ENCODE data around the gene STING1. TPM values are rescaled to one million over a fixed set of nuclear protein-coding genes. Genes with fewer than 3 reads are reported as not detected.
A peak's percentile ranks its signal among the peaks of the same experiment; 100 is the strongest.

Gene STING1
- total and polyA plus RNA-seq, 12 donors: 19.7 to 116 (median 50.5) TPM

DNA sequence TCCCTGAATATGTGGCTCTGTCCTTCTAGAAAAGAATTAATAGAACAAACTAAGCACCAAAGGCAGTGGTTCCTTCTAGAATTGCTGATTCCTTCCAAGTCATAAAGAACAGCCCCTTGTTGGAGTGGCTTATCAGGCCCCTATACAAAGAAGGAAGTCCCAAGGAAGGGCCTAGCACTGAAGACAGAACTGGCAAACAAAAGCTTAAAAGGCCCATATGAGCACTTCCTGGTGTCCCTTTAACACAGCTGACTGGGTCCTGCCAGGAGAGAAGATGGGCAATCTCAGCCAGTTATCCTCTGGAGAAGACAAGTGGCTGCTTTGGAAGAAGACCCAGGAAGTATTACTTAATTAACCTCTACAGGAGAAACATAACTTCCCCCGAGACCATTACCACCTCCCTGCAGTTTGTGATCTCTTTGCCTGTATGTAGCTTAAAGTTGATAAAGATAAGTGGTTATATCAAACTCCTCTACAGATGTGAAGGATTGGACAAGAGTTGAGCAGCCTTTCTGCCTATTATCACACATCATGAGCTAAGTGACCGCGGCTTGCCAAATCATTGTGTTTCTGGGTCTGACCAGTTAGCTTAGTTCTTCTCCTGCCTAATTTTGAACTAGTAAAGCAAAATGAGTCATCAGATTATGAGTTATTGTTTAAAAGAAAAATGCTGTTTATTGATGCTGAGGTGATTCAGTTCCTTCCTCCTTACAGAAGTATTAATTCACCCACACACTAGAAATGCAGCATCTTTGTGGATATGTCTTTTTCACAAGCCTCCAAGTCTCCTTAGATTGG, 13.3 kb upstream of the STING1 start:
- Histone ChIP-seq H3K4me3 (no peak overlapping the region), H3K27me3 (no peaks in the 10 kb centered on the region), H3K36me3 (no peaks in the 10 kb centered on the region), H3K27ac (peak overlapping the region in 6 of 10 donors; percentile 12 to 75 (median 40)), H3K4me1 (peaks cover 9 to 31% (median 22%) of the 10 kb centered on the region in 9 donors), H3K9me3 (no peaks in the 10 kb centered on the region)
- intact Hi-C loops (cut with DNase I): no loop called here
- no peak for DNase-seq
- peak in 4 of 8 donors; percentile 46 to 55 (median 48) for ATAC-seq
- TF ChIP-seq, protein P1, sequence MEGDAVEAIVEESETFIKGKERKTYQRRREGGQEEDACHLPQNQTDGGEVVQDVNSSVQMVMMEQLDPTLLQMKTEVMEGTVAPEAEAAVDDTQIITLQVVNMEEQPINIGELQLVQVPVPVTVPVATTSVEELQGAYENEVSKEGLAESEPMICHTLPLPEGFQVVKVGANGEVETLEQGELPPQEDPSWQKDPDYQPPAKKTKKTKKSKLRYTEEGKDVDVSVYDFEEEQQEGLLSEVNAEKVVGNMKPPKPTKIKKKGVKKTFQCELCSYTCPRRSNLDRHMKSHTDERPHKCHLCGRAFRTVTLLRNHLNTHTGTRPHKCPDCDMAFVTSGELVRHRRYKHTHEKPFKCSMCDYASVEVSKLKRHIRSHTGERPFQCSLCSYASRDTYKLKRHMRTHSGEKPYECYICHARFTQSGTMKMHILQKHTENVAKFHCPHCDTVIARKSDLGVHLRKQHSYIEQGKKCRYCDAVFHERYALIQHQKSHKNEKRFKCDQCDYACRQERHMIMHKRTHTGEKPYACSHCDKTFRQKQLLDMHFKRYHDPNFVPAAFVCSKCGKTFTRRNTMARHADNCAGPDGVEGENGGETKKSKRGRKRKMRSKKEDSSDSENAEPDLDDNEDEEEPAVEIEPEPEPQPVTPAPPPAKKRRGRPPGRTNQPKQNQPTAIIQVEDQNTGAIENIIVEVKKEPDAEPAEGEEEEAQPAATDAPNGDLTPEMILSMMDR (IDR thresholded peaks at IDR 0.05): no peak
- 71 to 76% methylated on average over 3 of the region's 3 CpGs for WGBS, 2 donors

DNA sequence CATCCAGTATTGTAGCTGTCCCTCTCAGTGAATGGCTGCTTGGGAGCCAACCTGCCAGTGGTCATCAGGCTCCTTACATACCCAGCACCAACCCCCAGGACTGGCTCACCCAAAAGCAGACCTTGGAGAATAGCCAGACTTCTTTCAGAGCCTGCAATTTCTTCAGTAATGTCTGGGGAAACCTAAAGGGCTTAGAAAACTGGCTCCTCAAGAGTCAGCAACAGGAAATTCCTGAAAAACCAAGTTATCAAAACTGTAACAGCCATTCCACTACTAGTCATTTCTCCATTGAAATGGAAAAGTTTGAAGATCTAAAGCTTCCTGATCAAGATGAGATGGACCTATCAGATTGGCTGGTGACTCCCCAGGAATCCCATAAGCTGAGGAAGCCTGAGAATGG, 12.3 kb upstream of the STING1 start:
- Histone ChIP-seq H3K27ac (peak overlapping the region in 1 of 10 donors; percentile 62), H3K4me1 (peaks cover 9 to 31% (median 22%) of the 10 kb centered on the region in 9 donors), H3K27me3 (no peaks in the 10 kb centered on the region), H3K4me3 (no peak overlapping the region), H3K36me3 (no peaks in the 10 kb centered on the region), H3K9me3 (no peaks in the 10 kb centered on the region)
- TF ChIP-seq, protein P1 (IDR thresholded peaks at IDR 0.05): no peak
- ATAC-seq: no peak
- DNase-seq: no peak
- intact Hi-C loops (cut with DNase I): no loop called here

DNA sequence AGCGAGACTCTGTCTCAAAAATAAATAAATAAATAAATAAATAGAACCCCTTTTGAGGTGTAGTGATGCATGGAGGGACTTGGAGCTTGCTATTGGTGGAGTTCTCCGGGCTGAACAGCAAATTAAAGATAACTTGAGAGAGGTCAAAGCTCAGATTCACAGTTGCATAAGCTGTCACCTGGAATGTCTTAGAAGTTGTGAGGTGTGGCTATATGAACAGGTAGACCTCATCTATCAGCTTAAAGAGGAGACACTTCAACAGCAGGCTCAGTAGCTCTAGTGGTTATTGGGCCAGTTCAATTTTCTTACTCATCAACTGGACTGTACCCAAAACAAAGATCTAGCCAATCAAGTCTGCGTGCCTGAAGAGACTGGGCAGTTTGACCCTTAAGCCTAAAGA, 11.7 kb upstream of the STING1 start:
- no peaks in the 10 kb centered on the region for H3K9me3 ChIP-seq
- H3K27ac ChIP-seq: no peak overlapping the region
- no peak for DNase-seq
- TF ChIP-seq, protein P1 (IDR thresholded peaks at IDR 0.05): no peak
- H3K36me3 ChIP-seq: no peaks in the 10 kb centered on the region
- 97 to 99% methylated on average over 3 of the region's 3 CpGs for WGBS, 2 donors
- H3K4me1 ChIP-seq: peaks cover 9 to 31% (median 22%) of the 10 kb centered on the region in 9 donors
- ATAC-seq: no peak
- H3K4me3 ChIP-seq: no peak overlapping the region
- intact Hi-C loops (cut with DNase I): no loop called here
- no peaks in the 10 kb centered on the region for H3K27me3 ChIP-seq

DNA sequence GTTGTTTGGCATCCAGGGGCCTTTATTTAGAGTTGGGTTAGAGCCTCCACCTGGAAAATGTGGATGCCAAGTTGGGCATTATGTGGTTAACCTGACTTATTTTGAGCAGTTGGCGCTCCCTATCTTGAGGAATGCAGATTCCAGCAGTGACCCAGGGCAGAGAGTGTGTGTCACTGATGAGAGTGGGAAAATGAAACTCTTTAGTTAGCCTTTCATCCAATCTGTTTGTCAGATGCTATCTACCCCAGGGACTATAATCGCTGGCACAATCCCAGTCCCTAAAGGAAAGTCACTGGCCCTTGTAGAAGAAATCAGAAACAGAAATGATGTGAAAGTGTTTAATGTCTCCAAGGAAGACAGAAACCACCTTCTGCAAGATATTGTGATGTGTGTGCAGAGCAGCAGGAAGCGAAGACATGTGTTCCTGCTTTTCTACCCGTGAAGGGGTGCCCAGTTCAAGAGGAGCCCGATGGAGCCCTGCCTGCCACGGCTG, 10.2 kb upstream of the STING1 start:
- H3K36me3 ChIP-seq: no peaks in the 10 kb centered on the region
- H3K4me3 ChIP-seq: peak overlapping the region in 2 of 10 donors; percentile 10 to 12
- peaks cover 9 to 43% (median 22%) of the 10 kb centered on the region in 9 donors for H3K4me1 ChIP-seq
- ATAC-seq (peak; percentile 61 to 87 (median 77)), DNase-seq (peak in 1 of 2 donors; percentile 52)
- WGBS, 2 donors: 8 to 9% methylated on average over 6 of the region's 6 CpGs
- TF ChIP-seq, protein P1 (IDR thresholded peaks at IDR 0.05): peak in 4 of 9 donors; percentile 11 to 50 (median 46)
- no peaks in the 10 kb centered on the region for H3K27me3 ChIP-seq
- peak overlapping the region in 7 of 10 donors; percentile 40 to 77 (median 53) for H3K27ac ChIP-seq
- no peaks in the 10 kb centered on the region for H3K9me3 ChIP-seq
- intact Hi-C loops (cut with DNase I): no loop called here

All from heart right ventricle (tissue), 16 donors.